GM23248 (cell line): ENCODE results near the gene TAGLN2. TPM values are rescaled to one million over a fixed set of nuclear protein-coding genes. Genes with fewer than 3 reads are reported as not detected.

Source experiments
- DNase-seq: peaks from one replicate; pipeline ENCODE4 v3.0.0-alpha.2; 2015
- H2AFZ ChIP-seq: fragments of 200-600 bp; sonication (generic); 2 replicates; pipeline ENCODE4 v1.6.1; 2016; ENCODE audit warnings: antibody characterized with exemption
- H3F3A ChIP-seq: fragments of 200-600 bp; sonication (generic); 2 replicates; pipeline ENCODE4 v1.6.1; 2016; ENCODE audit warnings: mild to moderate bottlenecking, antibody characterized with exemption, mixed run types; ENCODE audit not compliant: insufficient read depth
- H3K27ac ChIP-seq: fragments of 200-600 bp; sonication (generic); 2 replicates; pipeline ENCODE4 v1.5.1; 2016; ENCODE audit warnings: mild to moderate bottlenecking
- H3K27me3 ChIP-seq: fragments of 200-600 bp; sonication (generic); replicated peaks from 2 replicates; pipeline ENCODE4 v1.6.1; 2016; ENCODE audit warnings: mild to moderate bottlenecking; ENCODE audit not compliant: insufficient read depth
- H3K36me3 ChIP-seq: fragments of 200-600 bp; sonication (generic); 2 replicates; pipeline ENCODE4 v1.6.1; 2016; ENCODE audit warnings: low read depth, mild to moderate bottlenecking
- H3K4me1 ChIP-seq: fragments of 200-600 bp; sonication (generic); 2 replicates; pipeline ENCODE4 v1.6.1; 2016; ENCODE audit warnings: mild to moderate bottlenecking; ENCODE audit not compliant: insufficient read depth
- H3K4me2 ChIP-seq: fragments of 200-600 bp; sonication (generic); one replicate; pipeline ENCODE4 v1.6.1; 2016; ENCODE audit warnings: mild to moderate bottlenecking; ENCODE audit not compliant: unreplicated experiment
- H3K4me3 ChIP-seq: fragments of 200-600 bp; sonication (generic); 2 replicates; pipeline ENCODE4 v1.5.1; 2016; ENCODE audit warnings: mild to moderate bottlenecking
- H3K79me2 ChIP-seq: fragments of 200-600 bp; sonication (generic); 2 replicates; pipeline ENCODE4 v1.6.1; 2016; ENCODE audit warnings: mild to moderate bottlenecking; ENCODE audit not compliant: insufficient read depth
- H3K9ac ChIP-seq: fragments of 200-600 bp; sonication (generic); 2 replicates; pipeline ENCODE4 v1.6.1; 2016; ENCODE audit warnings: mild to moderate bottlenecking
- H3K9me2 ChIP-seq: fragments of 200-600 bp; sonication (generic); 2 replicates; pipeline ENCODE4 v1.6.1; 2016; ENCODE audit warnings: mixed run types, mild to moderate bottlenecking, moderate library complexity; ENCODE audit not compliant: insufficient read depth
- H3K9me3 ChIP-seq: fragments of 200-600 bp; sonication (generic); one replicate; pipeline ENCODE4 v1.6.1; 2017; ENCODE audit warnings: low read depth
- H4K20me1 ChIP-seq: fragments of 200-600 bp; sonication (generic); 2 replicates; pipeline ENCODE4 v1.6.0; 2016; ENCODE audit not compliant: insufficient read depth
- EZH2 ChIP-seq: fragments of 200-600 bp; sonication (generic); IDR thresholded peaks from 2 replicates; pipeline ENCODE4 v1.6.1; 2018; ENCODE audit warnings: antibody characterized with exemption, mild to moderate bottlenecking; ENCODE audit not compliant: insufficient read depth, poor library complexity, severe bottlenecking
- EZH2phosphoT487 ChIP-seq: fragments of 200-600 bp; sonication (generic); IDR thresholded peaks from 2 replicates; pipeline ENCODE4 v1.6.1; 2018; ENCODE audit warnings: antibody characterized with exemption, moderate library complexity, mild to moderate bottlenecking, low read depth; ENCODE audit not compliant: insufficient read depth
- WGBS, 2 experiments: methylation state at CpG; one replicate each; pipeline ENCODE4 v1.1.6; 2015 to 2017; ENCODE audit warnings: low lambda C conversion rate in 2 of 2, low coverage in 1 of 2; ENCODE audit errors: missing lambda C conversion rate in 2 of 2; 5-methylcytosine and 5-hydroxymethylcytosine counted together
- in situ Hi-C: fragments of 300-500 bp; cut with MboI; formaldehyde crosslinking; loops from 2 replicates; pipeline ENCODE4 v1.15.0; 2020
- polyA plus RNA-seq: library from polyadenylated mRNA; unstranded; fragments of >200 nt; fragmentation: Nextera tagmentation; extraction: Ambion mirVana; gene quantifications from 2 replicates; pipeline ENCODE4 v1.2.1, GENCODE V29; 2016
- total RNA-seq: library from RNA; depleted of rRNA; stranded (reverse); fragments of >200 nt; shearing (Covaris generic); gene quantifications from 2 replicates; pipeline ENCODE4 v1.2.3, GENCODE V29; 2014; rRNA removed

The TAGLN2 gene
- total RNA-seq (360 and 400 TPM in 2 replicates), polyA plus RNA-seq (692 and 713 TPM in 2 replicates)

DNA sequence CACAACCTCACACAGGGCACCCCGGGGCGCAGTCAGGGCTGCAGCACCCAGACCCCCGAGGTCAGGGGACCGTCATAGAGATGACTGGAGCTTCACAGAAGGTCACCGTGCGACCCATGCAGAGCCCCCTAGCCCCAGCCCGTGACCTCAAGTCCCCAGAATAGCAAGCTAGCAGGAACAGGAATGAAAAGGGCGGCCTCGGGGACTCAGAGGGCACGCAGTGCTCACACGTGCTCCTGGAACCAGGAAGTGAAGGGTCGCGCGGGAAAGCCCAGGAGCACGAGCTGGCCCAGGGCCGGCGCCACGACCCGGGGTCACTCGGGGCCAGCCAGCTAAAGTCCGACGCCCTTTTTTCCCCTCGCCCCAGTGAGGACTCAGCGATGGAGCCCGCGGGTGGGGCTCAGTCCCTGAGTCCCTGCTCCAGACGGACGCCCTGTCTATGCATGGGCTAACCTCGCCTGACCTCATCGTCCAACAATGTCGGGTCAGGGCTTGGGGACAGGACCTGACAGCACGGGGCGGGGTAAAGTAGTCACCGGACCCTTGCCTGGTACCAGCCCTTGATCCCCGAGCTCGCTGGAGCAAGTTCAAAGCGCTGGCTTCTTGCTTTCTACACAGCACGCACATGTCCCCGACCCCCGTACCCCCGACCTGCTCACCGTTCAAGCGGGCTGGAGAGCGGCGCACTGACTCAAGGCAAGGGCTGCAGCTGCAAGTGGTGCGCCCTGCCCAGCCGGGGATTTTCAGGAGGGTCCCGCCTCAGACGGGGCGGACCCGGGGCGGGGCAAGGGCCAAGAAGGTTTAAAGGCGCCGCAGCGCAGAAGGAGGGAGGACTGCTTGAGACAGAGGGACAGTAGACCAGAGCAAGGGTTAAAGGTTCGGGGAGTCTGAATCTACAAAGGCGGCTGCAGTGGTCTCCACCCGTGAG lies at the start of gene TAGLN2:
TAGLN2 (minus strand) TSS at position 717 of the 928 bp plus-strand sequence. CDS start 4,998 bp downstream, outside the sequence.
- peak; percentile 95 for DNase-seq
- H3K9me2 ChIP-seq, result no peaks in the 10 kb centered on the region
- peak within 1 kb of the TSS; percentile 95 for H3K4me2 ChIP-seq
- in situ Hi-C loops, result no loop called here
- H3K27ac ChIP-seq, result peak within 1 kb of the TSS; percentile 98
- no peaks in the 10 kb centered on the region for H3K9me3 ChIP-seq
- H3F3A ChIP-seq, result peaks cover 6% of the 10 kb centered on the region
- TF ChIP-seq EZH2 (no peak), EZH2phosphoT487 (no peak)
- peaks cover 44% of the 10 kb centered on the region for H3K79me2 ChIP-seq
- H3K4me1 ChIP-seq, result peaks cover 23% of the 10 kb centered on the region
- no peaks in the 10 kb centered on the region for H3K27me3 ChIP-seq
- 0 to 1% methylated on average over 49 to 53 of the region's 58 CpGs for WGBS, 2 experiments
- no peaks in the 10 kb centered on the region for H3K36me3 ChIP-seq
- H3K9ac ChIP-seq, result peak within 1 kb of the TSS; percentile 98
- H2AFZ ChIP-seq, result peak within 1 kb of the TSS; percentile 84
- H4K20me1 ChIP-seq, result no peaks in the 10 kb centered on the region
- peak within 1 kb of the TSS; percentile 85 for H3K4me3 ChIP-seq

DNA sequence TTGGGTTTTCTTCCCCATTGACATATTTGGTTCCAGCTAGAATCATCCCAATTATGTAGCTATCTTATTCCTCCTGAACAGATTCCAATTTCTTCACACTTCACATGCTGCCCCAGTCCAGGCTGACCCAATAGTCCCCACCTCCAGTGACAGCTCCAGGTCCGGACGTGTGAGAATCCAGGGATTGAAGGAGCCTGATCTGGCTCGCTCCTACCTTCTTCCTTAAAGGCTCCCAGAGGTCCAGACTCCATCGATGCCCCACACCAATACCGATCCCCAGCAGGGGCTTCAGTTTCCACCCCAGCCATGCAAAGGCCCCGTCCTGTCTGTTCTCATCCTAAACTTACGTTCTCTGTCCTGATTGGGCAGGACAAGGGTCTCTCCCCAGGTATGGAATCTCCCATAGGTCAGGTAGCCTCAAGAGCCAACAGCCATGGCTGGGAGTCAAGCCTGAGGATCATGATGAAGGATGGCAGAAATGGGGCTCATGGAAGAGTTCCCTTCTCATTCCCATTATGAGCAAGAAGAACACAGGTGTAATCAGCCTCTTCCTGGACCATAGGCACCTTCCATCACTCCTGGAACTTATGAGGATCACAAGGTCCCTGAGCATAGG lies 49.2 kb upstream of the TAGLN2 start:
- 70 to 79% methylated on average over 7 of the region's 7 CpGs for WGBS, 2 experiments
- no peak overlapping the region for H3K4me3 ChIP-seq
- H3K27ac ChIP-seq, result no peak overlapping the region
- no peak overlapping the region for H2AFZ ChIP-seq
- H3K27me3 ChIP-seq, result no peaks in the 10 kb centered on the region
- H3K79me2 ChIP-seq, result peaks cover 20% of the 10 kb centered on the region
- no peaks in the 10 kb centered on the region for H3K9me2 ChIP-seq
- H3K9me3 ChIP-seq, result no peaks in the 10 kb centered on the region
- no peaks in the 10 kb centered on the region for H3K4me1 ChIP-seq
- in situ Hi-C loops, result no loop called here
- no peak for DNase-seq
- H3F3A ChIP-seq, result no peaks in the 10 kb centered on the region
- peaks cover 25% of the 10 kb centered on the region; the same call in 1 of the 2 replicates for H3K36me3 ChIP-seq
- peaks cover 3% of the 10 kb centered on the region; the same call in 1 of the 2 replicates for H4K20me1 ChIP-seq
- TF ChIP-seq EZH2, result no peak
- TF ChIP-seq EZH2phosphoT487, result no peak
- no peak overlapping the region for H3K9ac ChIP-seq
- no peak overlapping the region for H3K4me2 ChIP-seq

DNA sequence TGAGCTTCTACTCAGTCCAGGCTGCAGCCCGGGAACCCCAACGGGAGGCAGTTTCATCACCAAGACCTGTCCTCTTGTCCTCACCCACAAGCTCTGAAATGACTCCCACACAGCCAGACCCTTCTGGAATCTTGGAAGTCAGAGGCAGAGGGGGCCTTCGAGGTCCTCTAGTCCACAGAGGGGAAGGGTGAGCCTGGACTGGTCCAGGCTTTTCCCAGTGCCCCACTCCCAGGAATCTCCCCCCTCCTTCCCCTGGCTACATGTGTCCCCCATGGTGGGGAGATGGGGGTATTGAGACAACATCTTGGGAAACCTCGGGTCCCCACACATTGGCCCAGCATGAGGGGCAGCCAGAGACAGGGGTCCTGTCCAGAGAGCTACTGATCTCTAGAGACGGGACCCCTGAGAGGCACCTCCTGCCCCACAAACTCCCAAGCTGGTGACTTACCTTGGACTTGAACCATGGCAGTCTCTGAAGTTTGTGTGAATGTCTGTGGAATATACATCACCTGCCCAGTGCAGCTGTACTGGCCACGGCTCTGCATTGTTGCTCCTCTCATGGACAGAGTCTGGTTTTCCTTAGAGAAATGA lies 48.1 kb upstream of the TAGLN2 start:
- Histone ChIP-seq H3K27me3 (no peaks in the 10 kb centered on the region), H3K27ac (no peak overlapping the region), H3K9ac (no peak overlapping the region), H3K36me3 (peaks cover 15% of the 10 kb centered on the region; the same call in 1 of the 2 replicates), H3K4me1 (no peaks in the 10 kb centered on the region; the same call in 1 of the 2 replicates), H3K79me2 (peaks cover 30% of the 10 kb centered on the region), H2AFZ (no peak overlapping the region), H3K9me2 (no peaks in the 10 kb centered on the region), H3F3A (no peaks in the 10 kb centered on the region), H3K4me2 (no peak overlapping the region), H3K4me3 (no peak overlapping the region), H3K9me3 (no peaks in the 10 kb centered on the region), H4K20me1 (peaks cover 5% of the 10 kb centered on the region; the same call in 1 of the 2 replicates)
- in situ Hi-C loops, result no loop called here
- TF ChIP-seq EZH2phosphoT487, result no peak
- DNase-seq, result no peak
- 46 to 66% methylated on average over 6 of the region's 6 CpGs for WGBS, 2 experiments
